GM18498 (cell line): ENCODE measurements around the gene DNM2.
"Not testable (repeated sequence)": the region's sequence is repeated elsewhere in the genome, so short reads cannot be mapped to it uniquely, and the experiment has no call there.

Source experiments
- ATAC-seq: cut with Tn5 transposase; IDR thresholded peaks from one replicate; pipeline ENCODE4 v1.9.1; 2021; ENCODE audit warnings: mild to moderate bottlenecking, moderate library complexity; ENCODE audit not compliant: unreplicated experiment

DNM2 gene

DNA sequence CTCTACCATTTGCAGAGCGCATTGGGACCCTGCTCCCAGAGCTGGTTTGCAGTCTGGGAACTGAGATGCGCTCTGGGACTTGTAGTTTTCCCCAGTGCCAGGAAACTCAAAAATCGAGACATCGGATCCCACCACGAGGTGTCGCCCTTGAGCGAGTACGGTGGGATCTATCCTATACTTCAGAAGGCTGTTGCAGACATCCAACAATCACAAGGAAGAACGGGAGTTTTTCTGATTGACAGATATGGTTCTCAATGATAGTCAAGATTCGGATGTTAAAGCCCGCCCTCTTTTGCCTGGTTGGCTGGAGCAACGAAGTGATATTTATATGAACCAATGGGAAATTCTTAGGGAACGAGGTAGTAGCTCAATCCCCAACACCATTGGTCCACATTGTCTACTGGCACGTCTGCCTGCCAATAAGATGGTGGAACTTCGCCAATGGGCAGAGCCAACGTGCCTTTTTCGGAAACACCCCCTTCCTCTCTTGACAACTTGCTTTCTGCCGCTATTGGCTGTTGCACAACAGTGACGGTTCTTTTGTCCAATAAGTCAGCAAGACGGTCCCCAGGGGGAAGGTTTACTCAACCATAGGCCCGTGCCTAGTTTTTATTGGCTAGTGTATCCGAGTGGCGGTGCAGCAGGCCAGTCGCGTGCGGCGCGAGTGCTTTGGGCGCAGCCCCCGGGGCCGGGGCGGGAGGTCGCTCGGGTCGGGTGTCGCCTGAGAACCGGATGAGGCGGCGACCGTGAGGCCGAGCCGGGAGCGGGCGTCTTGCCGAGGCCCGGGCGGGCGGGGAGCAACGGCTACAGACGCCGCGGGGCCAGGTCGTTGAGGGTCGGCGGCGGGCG lies at the start of gene DNM2:
DNM2 (plus strand) TSS at position 724 of the 849 bp plus-strand sequence. CDS start 164 bp downstream, outside the sequence.
- peak; percentile 85 for ATAC-seq

DNA sequence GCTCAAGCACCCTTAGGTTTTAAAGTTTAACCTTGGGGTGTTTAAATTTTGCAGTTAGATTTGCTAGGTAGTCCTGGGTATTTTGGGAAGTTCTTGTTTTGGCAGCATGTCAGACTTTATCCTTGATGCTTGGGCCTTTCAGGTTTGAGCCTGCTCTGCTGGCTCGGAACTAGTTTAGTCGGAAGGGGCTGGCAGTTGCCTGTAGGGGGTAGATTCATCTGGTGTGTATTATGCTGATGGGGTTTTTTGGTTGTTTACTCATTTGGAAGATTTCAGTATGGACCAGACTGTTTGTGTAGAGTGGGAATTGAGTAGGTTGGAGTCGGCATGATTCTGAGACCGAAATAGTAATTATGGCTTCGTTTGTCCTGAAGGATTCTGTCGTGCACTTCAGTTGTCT lies 48.6 kb upstream of the DNM2 start:
- no peak for ATAC-seq

DNA sequence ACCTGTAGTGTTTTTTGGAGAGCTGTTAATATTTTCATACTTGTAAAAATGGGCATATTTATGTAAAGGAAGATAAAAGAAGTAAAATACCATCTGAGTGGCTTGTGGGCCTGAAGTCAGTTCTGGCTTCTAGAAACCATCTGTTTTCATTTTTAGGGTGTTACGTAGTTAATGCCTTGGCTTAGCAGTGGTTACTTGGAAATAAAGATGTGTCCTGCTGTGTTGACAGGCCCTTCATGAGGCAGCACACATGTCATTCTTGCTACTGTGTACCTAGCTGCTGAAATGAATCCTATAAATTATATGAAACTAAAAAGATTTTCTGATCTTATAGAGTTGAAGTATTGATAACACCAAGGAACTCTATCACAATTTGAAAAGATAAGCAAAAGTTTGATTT lies 47.7 kb upstream of the DNM2 start:
- ATAC-seq, result no peak

DNA sequence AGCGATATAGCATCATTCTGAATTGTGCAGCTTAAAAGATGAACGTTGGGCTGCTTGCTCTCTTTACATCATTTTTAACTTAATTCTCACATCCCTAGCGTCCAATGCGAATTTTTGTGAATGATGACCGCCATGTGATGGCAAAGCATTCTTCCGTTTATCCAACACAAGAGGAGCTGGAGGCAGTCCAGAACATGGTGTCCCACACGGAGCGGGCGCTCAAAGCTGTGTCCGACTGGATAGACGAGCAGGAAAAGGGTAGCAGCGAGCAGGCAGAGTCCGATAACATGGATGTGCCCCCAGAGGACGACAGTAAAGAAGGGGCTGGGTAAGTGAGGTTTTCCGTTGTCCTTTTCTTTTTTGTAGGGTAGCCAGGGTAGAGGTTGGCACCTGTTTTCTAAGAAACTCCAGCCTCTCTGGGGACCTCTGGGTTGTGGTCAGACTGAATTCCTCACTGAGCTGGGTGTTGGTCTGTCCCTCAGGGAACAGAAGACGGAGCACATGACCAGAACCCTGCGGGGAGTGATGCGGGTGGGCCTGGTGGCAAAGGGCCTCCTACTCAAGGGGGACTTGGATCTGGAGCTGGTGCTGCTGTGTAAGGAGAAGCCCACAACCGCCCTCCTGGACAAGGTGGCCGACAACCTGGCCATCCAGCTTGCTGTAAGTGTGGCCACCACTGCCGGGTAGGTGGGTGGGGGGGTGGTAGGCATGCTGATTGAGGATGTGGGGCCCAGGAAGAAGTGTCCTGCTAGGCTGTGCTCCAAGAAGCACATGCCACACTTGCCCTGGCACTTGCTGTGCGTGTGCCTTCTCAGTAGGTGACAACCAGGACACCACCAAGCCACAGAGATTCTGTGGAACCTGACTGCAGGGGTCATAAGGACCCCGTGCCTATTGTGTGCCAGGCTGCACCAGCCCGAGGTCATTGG lies 46.7 kb upstream of the DNM2 start:
- no peak for ATAC-seq

DNA sequence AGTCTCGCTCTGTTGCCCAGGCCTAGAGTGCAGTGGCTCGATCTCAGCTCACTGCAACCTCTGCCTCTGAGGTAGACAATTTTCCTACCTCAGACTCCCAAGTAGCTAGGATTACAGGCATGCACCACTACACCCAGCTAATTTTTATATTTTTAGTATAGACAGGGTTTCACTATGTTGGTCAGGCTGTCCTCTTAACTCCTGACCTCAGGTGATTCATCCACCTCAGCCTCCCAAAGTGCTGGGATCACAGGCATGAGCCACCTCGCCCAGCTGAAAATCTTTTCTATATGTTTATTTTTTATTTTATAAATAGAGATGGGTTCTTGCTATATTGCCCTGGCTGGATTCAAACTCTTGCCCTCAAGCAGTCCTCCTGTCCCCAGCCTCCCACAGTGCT lies 46.0 kb upstream of the DNM2 start:
- ATAC-seq, result not testable (repeated sequence)

DNA sequence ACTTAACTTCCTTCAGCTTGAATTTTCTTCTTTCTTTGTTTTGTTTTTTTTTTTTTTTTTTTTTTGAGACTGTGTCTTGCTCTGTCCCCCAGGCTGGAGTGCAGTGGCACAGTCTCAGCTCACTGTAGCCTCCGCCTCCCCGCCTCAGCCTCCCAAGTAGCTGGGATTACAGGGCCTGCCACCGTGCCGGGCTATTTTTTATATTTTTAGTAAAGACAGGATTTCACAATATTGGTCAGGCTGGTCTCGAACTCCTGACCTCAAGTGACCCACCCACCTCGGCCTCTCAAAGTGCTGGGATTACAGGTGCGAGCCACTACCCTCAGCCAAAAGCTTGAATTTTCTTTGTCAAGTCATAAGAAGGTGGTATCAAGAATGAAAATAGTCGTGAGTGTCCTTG lies 42.7 kb upstream of the DNM2 start:
- not testable (repeated sequence) for ATAC-seq

DNA sequence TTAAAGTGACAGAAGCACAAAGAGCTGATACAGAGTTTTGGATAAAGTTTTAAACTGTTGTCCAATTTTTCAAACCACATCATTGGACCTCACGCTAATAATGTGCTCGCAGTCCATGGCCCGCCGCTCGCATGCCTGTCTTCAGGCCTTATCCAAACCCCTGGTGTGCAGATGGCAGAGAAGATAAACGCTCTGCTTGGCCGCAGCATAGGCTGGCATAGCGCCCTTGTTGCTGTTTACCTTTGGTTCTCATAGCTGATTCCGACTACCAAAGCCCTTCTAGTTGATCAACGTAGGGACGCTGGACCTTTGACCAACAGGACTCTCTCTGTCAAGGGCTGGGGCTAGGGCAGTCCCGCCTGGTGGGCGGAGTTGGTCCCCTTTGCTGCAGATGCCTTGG lies 40.1 kb upstream of the DNM2 start:
- ATAC-seq, result no peak

DNA sequence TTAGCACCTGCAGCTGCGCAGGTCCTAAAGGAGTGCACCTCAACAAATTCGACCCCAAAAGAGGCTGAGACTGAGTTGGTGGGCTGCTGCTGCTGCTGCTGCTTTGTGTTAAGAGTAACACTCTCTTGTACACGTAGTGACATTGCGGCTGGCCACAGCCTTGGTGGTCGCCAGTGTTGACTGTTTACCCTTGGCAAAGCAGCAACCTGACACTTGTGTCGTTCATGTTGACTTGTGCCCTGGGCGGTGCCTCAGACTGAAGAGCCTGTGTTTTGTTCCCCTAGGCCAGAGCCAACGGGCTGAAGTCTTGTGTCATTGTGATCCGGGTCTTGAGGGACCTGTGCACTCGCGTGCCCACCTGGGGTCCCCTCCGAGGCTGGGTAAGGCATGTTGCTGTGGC lies 39.1 kb upstream of the DNM2 start:
- ATAC-seq, result no peak

DNA sequence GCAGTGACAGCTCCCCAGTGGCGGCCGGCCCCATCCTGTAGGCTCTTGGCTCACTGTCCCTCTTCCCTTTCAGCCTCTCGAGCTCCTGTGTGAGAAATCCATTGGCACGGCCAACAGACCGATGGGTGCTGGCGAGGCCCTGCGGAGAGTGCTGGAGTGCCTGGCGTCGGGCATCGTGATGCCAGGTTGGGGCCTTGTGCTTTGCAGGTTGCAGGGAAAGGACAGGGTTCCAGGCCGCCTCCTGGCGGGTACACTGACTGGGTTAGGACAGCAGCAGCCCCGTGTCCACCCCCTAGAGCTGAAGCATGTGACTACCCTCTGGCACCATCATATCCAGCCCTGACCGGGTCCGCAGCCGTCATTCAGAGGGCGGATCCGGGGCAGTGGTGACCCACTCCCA lies 38.1 kb upstream of the DNM2 start:
- no peak for ATAC-seq

DNA sequence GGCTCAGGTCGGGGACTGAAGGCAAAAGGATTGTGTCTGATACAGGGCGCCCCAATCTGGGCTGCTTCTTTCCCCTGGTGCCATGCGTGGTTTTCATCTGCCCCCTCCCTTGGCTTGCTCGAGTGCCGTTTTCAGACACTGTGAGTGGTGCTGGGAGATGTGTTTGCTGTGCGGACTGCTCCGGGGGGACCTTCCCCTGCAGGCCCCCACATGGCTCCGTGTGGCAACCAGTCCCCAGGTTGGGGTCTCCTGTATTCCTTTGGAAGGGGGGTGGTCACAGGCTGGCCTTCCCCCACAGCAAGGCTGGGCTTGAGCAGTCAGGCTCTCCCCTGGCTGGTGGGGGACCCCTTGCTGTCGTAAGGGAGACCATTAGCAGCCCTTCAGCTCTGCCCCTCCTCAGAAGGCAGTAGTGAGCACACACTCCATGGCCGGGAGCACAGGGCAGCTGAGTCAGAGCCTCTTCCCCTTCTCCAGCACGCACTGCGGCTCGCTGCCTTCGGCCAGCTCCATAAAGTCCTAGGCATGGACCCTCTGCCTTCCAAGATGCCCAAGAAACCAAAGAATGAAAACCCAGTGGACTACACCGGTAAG lies 37.2 kb upstream of the DNM2 start:
- no peak for ATAC-seq

DNA sequence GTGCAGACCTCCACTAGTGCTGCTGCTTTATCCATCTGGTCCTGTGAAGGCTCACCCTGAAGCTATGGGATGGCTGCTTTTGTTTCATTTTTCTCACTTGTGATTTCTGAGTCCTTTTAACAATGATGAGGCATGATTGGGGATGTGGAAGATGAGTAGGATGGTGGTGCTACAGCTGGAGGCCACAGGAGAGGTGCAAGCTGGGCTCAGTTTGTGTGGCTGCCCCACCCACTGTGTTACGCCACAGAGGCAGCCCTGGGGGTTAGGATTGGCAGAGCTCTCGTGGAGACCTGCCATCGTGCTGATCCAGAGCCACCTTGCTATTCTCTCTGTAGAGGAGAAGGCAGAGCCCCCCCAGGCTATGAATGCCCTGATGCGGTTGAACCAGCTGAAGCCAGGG lies 36.2 kb upstream of the DNM2 start:
- ATAC-seq, result no peak

DNA sequence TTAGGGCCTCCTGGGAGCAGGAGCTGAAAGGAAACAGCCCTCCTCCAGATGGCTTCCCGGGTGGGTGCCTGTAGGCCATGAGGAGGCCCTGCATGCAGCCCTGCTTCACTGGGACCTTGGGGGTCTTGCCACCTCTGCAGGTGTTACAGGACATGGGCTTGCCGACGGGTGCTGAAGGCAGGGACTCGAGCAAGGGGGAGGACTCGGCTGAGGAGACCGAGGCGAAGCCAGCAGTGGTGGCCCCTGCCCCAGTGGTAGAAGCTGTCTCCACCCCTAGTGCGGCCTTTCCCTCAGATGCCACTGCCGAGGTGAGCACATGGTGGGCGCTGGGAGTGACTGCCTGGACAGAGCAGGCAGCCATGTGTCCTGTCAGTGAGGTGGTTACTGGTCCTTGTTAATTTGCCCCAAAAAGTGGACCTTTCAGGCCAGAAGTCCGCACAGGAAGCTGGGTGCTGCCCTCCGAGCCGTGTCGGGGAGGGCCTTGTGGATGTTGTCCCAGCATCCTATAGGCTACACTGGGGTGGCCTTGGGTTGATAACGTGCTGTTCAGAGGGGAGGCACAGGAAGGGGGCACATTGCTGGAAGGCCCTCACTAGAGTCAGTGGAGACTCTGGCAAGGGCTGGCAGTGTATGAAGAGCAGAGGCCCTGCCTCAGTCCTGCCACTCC lies 35.3 kb upstream of the DNM2 start:
- no peak for ATAC-seq

DNA sequence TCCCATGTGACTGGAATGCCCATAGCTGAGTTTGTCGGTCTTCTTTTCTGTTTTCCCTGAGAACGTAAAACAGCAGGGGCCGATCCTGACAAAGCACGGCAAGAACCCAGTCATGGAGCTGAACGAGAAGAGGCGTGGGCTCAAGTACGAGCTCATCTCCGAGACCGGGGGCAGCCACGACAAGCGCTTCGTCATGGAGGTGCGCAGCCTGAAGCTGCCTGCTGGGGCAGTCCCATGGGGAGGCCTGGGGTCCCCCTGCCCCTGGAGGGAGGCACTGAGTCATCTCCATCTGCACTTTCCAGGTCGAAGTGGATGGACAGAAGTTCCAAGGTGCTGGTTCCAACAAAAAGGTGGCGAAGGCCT lies 34.8 kb upstream of the DNM2 start:
- ATAC-seq, result no peak

DNA sequence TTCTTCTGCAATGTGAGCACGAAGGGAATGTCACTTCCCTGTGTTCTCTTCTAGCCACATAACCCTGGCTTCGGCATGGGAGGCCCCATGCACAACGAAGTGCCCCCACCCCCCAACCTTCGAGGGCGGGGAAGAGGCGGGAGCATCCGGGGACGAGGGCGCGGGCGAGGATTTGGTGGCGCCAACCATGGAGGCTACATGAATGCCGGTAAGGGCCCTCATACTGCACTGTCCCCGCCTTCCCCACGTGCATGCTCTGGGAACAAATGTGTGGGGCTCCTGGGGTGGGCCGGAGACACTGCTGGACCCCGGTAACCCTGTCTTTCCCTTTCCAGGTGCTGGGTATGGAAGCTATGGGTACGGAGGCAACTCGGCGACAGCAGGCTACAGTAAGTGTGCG lies 34.3 kb upstream of the DNM2 start:
- no peak for ATAC-seq

DNA sequence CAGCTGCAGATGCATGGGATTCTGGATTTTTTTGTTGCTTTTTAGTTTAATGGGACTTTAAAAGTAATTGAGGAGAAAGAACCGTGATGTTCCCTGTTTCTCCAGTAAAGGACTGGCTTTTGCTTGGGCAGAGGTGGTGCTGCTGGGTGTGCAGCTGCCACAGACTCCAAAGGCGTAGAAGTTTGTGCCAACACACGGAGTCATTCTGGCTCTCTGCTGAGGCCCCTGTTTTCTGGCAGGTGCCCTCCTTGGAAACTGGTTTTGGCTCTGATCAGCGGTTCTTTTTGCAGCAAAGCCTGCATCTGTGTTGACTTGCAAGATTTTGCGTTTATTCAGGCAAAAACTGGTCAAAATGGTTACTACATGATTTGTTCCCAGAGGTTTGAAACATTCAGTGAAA lies 32.7 kb upstream of the DNM2 start:
- no peak for ATAC-seq

DNA sequence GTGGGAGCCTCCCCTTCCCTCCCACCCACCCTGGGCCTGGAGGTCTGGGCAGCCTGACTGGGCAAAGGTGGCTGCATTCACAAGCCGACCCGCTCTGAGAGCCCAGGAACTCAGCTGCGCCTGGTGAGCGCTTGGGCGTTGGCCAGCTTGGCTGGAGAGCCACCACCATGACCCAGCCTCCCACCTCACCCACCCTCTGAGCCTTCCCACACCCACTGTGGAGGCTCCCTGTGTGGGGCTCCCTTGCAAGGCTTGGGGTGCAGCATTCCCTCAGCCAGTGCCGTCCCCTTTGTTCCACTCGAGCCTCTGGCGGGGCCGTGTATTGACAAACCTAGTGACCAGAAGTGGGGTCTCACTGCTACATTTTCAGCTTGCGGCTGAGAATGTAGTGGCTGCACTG lies 31.7 kb upstream of the DNM2 start:
- ATAC-seq, result no peak

DNA sequence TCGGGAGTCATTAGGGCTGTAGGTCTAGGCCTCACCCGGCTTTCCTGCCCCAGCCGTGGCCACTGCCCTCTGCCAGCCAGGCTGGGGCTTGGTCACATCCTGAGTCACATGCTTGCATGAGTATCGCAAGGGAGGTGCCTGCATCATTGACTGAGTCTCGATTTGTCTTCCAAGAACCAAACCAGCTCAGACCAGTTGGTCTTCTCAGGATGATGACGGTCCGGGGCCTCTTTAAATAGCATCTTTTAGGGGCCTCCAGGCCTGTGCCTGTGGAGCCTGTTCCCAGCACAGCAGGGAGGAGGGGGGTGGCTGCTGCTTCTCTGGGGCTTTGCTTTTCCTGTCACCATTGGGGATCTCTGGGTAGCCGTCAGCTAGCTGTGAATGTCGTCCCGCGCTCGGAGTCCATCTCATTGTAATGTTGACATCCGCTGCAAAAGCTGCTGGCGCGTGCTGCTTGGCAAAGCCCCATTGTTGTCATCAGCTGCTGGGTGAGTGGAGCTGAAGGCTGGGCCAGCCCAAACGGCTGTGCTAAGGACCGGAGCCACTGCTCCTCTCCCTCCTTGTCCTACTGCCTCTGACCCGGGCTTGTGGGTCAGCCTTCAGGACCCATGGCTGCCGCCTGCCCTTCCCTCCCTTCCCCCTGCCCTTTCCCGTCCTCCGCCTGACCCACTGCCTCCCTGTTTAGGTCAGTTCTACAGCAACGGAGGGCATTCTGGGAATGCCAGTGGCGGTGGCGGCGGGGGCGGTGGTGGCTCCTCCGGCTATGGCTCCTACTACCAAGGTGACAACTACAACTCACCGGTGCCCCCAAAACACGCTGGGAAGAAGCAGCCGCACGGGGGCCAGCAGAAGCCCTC lies 31.0 kb upstream of the DNM2 start:
- ATAC-seq, result no peak

DNA sequence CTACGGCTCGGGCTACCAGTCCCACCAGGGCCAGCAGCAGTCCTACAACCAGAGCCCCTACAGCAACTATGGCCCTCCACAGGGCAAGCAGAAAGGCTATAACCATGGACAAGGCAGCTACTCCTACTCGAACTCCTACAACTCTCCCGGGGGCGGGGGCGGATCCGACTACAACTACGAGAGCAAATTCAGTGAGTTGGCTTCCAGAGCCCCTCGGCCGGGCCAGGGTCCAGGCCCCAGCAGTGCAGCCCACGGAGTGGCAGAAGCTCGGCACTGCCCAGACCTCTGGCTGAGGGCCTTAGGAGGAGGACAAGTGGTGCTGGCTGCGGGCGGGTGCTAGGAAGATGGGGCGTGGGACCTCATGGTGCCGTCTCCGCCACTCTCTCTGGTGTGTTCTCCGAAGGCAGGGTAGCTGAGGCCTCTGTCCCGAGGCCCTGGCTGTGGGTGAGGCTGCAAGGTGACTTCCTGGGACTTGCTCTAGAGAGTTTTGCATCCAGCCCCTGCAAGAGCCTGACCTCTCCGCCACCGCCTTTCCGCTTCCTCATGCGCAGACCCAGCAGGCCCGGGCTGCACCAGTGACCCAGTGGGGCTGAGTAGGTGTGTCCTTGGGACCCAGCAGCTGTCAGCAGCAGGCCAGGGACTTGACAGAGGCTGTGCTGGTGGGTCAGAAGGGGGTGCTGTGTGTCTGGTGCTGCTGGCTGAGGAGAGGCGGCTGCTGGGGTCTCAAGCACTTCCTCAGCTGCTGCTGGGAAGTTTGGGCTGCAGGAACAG lies 30.2 kb upstream of the DNM2 start:
- ATAC-seq, result no peak

DNA sequence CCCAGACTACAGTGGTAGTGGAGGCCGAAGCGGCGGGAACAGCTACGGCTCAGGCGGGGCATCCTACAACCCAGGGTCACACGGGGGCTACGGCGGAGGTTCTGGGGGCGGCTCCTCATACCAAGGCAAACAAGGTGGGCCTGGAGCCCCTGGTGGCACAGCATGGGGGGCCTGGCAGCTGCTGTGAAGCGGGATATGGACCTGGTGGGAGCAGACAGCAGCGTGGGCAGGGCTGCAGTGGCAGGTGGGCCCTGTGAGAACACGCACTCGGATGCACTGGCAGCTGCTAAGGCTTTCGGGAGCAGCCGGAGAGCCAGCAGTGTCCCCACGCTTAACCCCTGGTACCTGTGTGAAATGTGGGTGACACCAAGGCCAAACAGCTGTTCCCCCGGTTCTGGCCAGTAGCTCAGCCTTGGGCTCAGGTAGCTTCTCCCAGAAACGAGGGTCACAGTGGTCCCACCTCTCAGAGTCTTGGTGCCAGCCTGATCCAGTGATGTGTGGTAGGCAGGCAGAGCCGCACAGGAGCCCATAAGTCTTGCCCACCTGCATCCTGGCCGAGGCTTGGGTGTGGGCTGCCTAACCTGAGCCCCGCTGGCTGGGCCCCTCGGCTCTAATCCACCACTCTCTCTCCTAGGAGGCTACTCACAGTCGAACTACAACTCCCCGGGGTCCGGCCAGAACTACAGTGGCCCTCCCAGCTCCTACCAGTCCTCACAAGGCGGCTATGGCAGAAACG lies 29.2 kb upstream of the DNM2 start:
- no peak for ATAC-seq
